Astrocyte of the spinal cord (primary cell): Measurements from ENCODE around the gene TXNDC16.

Source experiments
- DNase-seq: peaks from one replicate; pipeline ENCODE4 v3.0.0; 2011; ENCODE audit warnings: low read depth, low spot score
- H3K4me3 ChIP-seq: 2 replicates; pipeline ENCODE4 v1.5.1; 2011; ENCODE audit warnings: low read depth, mild to moderate bottlenecking, low read length, moderate library complexity
- in situ Hi-C: cut with HindIII; loops from 2 replicates; pipeline ENCODE4 v1.10.0; 2017; ENCODE audit warnings: low sequenced_read_pairs
- TF ChIP-seq, protein P1 (sequence below): IDR thresholded peaks from 2 replicates; pipeline ENCODE4 v1.5.1; 2012; ENCODE audit warnings: low read depth, mild to moderate bottlenecking, low read length, inconsistent platforms

The TXNDC16 gene

DNA sequence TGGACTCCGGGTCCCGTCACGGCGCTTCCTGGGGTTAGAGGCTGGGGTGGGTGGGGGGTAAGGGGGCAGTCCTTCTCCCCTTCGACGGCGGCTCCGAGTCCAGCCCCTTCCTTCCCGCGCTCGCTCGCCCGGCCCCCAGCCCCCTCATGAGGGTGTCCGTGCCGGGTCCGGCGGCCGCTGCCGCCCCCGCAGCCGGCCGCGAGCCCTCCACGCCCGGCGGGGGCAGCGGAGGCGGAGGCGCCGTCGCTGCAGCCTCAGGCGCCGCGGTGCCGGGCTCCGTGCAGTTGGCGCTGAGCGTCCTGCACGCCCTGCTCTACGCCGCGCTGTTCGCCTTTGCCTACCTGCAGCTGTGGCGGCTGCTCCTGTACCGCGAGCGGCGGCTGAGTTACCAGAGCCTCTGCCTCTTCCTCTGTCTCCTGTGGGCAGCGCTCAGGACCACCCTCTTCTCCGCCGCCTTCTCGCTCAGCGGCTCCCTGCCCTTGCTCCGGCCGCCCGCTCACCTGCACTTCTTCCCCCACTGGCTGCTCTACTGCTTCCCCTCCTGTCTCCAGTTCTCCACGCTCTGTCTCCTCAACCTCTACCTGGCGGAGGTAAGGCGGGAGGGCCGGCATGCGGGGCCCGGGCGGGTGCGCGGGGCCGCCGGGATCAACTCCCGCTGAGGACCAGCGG lies 831 bp upstream of the TXNDC16 start:
- TF ChIP-seq, protein P1, sequence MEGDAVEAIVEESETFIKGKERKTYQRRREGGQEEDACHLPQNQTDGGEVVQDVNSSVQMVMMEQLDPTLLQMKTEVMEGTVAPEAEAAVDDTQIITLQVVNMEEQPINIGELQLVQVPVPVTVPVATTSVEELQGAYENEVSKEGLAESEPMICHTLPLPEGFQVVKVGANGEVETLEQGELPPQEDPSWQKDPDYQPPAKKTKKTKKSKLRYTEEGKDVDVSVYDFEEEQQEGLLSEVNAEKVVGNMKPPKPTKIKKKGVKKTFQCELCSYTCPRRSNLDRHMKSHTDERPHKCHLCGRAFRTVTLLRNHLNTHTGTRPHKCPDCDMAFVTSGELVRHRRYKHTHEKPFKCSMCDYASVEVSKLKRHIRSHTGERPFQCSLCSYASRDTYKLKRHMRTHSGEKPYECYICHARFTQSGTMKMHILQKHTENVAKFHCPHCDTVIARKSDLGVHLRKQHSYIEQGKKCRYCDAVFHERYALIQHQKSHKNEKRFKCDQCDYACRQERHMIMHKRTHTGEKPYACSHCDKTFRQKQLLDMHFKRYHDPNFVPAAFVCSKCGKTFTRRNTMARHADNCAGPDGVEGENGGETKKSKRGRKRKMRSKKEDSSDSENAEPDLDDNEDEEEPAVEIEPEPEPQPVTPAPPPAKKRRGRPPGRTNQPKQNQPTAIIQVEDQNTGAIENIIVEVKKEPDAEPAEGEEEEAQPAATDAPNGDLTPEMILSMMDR: no peak
- in situ Hi-C loops: no loop called here
- H3K4me3 ChIP-seq: peak overlapping the region; percentile 64
- DNase-seq: peak; percentile 9

GRCh38 chr14:52551696-52552062 lies 626 bp downstream of the TXNDC16 start:
- TF ChIP-seq, protein P1: peak; percentile 50
- in situ Hi-C loops: no loop called here

DNA sequence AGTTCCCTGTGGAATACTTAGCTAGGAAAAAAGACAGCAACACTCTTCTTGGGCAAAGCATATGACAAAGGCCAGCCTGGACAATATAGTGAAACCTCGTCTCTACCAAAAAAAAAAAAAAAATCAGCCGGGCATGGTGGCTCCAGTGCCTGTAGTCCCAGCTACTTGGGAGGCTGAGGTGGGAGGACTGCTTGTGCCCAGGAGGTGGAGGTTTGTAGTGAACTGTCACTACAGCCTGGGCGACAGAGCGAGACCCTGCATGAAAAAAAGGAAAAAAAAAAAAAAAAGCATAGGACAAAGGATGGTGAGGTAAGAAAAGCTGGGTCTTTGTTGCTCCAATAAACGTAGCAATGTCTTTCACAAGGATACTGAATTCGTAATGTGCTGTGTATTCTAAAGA lies 1.1 kb downstream of the TXNDC16 start:
- no peak for DNase-seq
- in situ Hi-C loops: no loop called here
- TF ChIP-seq, protein P1: no peak
- H3K4me3 ChIP-seq: no peak overlapping the region

More at GRCh38 chr14:52551696-52552062, 626 bp downstream of the TXNDC16 start:
- peak; percentile 52 for DNase-seq
- H3K4me3 ChIP-seq: peak overlapping the region; percentile 72

DNA sequence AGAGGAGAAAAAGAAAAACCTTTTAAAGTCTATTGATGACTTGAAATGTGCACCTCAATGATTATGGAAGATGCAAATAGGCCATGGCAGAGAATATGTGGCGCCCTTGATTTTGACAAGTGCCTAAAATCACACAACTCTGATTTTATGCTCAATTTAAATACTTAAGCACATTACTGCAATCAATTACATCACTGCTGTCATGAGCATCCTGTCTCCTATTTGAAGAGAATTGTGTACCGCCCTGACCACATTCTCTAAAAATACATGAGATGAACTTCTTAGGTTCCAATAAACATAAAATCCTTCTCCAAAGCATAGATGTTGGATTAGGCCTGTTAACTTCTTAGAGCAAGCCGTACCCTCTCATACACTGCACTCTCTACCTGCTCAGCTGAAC lies 1.6 kb downstream of the TXNDC16 start:
- in situ Hi-C loops: no loop called here
- TF ChIP-seq, protein P1: no peak
- H3K4me3 ChIP-seq: no peak overlapping the region
- no peak for DNase-seq

DNA sequence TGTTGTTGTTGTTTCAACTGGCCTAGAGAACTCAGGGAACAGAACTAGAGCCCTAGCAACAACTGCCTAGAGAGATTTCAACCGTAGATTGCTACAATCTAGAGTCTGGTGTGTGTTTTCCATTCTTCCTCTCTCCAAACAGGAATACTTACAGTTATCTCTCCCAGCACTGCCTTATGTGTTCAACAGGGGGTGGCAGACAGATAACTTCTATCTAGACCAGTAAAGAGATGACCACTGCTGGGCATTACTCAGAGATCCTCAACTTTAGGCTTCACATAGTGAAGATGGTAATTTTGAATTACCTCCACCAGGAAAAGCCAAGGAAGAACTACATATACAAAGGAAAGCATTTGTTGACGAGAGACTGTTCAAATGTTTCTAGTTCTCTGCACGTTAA lies 4.8 kb downstream of the TXNDC16 start:
- no peak for DNase-seq
- no peak overlapping the region for H3K4me3 ChIP-seq
- in situ Hi-C loops: no loop called here
- TF ChIP-seq, protein P1: no peak

DNA sequence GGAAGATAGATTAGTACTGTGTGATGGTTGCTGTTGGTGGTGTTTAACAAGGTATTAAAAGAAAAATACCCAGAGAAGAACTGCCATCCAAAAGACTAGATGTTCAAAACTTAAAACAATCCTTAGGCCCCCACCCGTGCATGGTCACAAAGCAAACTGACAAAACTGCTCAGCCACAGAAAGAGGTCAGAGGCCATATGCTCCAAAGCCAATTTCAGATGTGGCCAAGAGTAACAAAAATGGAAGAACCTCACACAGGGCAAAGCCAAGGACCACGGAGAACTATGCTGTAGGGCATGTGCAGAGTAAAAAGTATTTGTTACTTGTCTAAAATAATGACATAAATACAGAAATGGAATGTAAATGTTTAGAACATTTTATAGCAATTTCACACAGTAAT lies 5.3 kb downstream of the TXNDC16 start:
- no peak for DNase-seq
- in situ Hi-C loops: no loop called here
- TF ChIP-seq, protein P1: no peak
- no peak overlapping the region for H3K4me3 ChIP-seq
